Activated T-cell treated with anti-CD3 and anti-CD28 coated beads for 24 hours (primary cell): ENCODE data around the gene IL18R1.
A peak's percentile ranks its signal among the peaks of the same experiment; 100 is the strongest.
"Not testable (repeated sequence)": the region's sequence is repeated elsewhere in the genome, so short reads cannot be mapped to it uniquely, and the experiment has no call there.

Source experiments
- DNase-seq: peaks from one replicate; pipeline ENCODE4 v3.0.0-alpha.2; 2020; ENCODE audit warnings: low read depth

The IL18R1 gene

GRCh38 chr2:102355526-102356380 is at the start of gene IL18R1:
TSS of gene IL18R1 (plus strand) at chr2:102355796. CDS start at chr2:102362661, 6,865 bp downstream.
- DNase-seq = peak; percentile 63

- no peak for DNase-seq
Observed at GRCh38 chr2:102306125-102306524, 49.5 kb upstream of the IL18R1 start.

GRCh38 chr2:102310964-102311640 is 44.5 kb upstream of the IL18R1 start, which contains the start of gene IL1RL1:
TSS of gene IL1RL1 (plus strand) at chr2:102311563. CDS start at chr2:102338265, 26,702 bp downstream.
- no peak for DNase-seq

GRCh38 chr2:102313025-102313424 is 42.6 kb upstream of the IL18R1 start:
- no peak for DNase-seq

- no peak for DNase-seq
Observed at GRCh38 chr2:102313471-102313870, 42.1 kb upstream of the IL18R1 start.

- DNase-seq = no peak
Observed at GRCh38 chr2:102313950-102314349, 41.6 kb upstream of the IL18R1 start.

GRCh38 chr2:102315921-102316320 is 39.7 kb upstream of the IL18R1 start:
- no peak for DNase-seq

GRCh38 chr2:102317715-102318114 is 37.9 kb upstream of the IL18R1 start:
- no peak for DNase-seq

GRCh38 chr2:102318437-102318836 is 37.2 kb upstream of the IL18R1 start:
- no peak for DNase-seq

GRCh38 chr2:102321941-102322719 is 33.5 kb upstream of the IL18R1 start:
- DNase-seq = no peak

- not testable (repeated sequence) for DNase-seq
Observed at GRCh38 chr2:102324914-102325313, 30.7 kb upstream of the IL18R1 start.

- DNase-seq = no peak
Observed at GRCh38 chr2:102331311-102331980, 24.1 kb upstream of the IL18R1 start.

GRCh38 chr2:102334486-102334885 is 21.1 kb upstream of the IL18R1 start:
- DNase-seq = no peak

- no peak for DNase-seq
Observed at GRCh38 chr2:102335871-102336366, 19.7 kb upstream of the IL18R1 start.

- DNase-seq = no peak
Observed at GRCh38 chr2:102336502-102336945, 19.1 kb upstream of the IL18R1 start.

GRCh38 chr2:102337012-102337411 is 18.6 kb upstream of the IL18R1 start:
- DNase-seq = no peak

GRCh38 chr2:102337481-102338386 is 17.9 kb upstream of the IL18R1 start:
- DNase-seq = no peak

GRCh38 chr2:102340778-102341177 is 14.8 kb upstream of the IL18R1 start:
- no peak for DNase-seq

GRCh38 chr2:102342888-102343287 is 12.7 kb upstream of the IL18R1 start:
- no peak for DNase-seq

- DNase-seq = no peak
Observed at GRCh38 chr2:102344397-102344796, 11.2 kb upstream of the IL18R1 start.
